HepG2 (cell line): ENCODE results near the gene RPRD2. TPM values are rescaled to one million over a fixed set of nuclear protein-coding genes. Genes with fewer than 3 reads are reported as not detected.
A peak's percentile ranks its signal among the peaks of the same experiment; 100 is the strongest.

Experiments
- ARNT2 ChIP-seq: sonication (generic); formaldehyde crosslinking; IDR thresholded peaks from 2 replicates; pipeline ENCODE4 v1.8.0; 2022; ENCODE audit warnings: mild to moderate bottlenecking, low read depth, missing genetic modification reagents, moderate library complexity
- DDIT3 ChIP-seq: sonication (generic); formaldehyde crosslinking; IDR thresholded peaks from 2 replicates; pipeline ENCODE4 v1.4.0; 2020; ENCODE audit warnings: mild to moderate bottlenecking, missing genetic modification reagents
- FOXA1 ChIP-seq, 2 experiments: fragments of 450-650 bp in 1 of 2; sonication (generic) in 1 of 2; formaldehyde crosslinking in 1 of 2; IDR thresholded peaks; 2 replicates each; pipeline versions ENCODE4 v1.4.0 to v1.6.1; 2016 to 2020; ENCODE audit warnings: missing genetic modification reagents in 1 of 2
- GFI1 ChIP-seq: sonication (generic); formaldehyde crosslinking; IDR thresholded peaks from 2 replicates; pipeline ENCODE4 v1.5.0; 2020; ENCODE audit warnings: missing genetic modification reagents, mild to moderate bottlenecking, borderline replicate concordance
- HOXA3 ChIP-seq: sonication (generic); formaldehyde crosslinking; IDR thresholded peaks from 2 replicates; pipeline ENCODE4 v1.5.0; 2020; ENCODE audit warnings: missing genetic modification reagents
- MIXL1 ChIP-seq: IDR thresholded peaks from 2 replicates; pipeline ENCODE4 v1.6.1; 2016
- NONO ChIP-seq, 2 experiments: fragments of 450-650 bp in 1 of 2; sonication (generic) in 1 of 2; formaldehyde crosslinking in 1 of 2; IDR thresholded peaks in 1 of 2; conservative IDR thresholded peaks in 1 of 2; 2 replicates each; pipeline versions ENCODE4 v1.6.1 to v1.8.0; 2017 to 2022; ENCODE audit warnings: mild to moderate bottlenecking in 1 of 2, missing genetic modification reagents in 1 of 2, moderate library complexity in 1 of 2
- PAWR ChIP-seq: sonication (generic); formaldehyde crosslinking; IDR thresholded peaks from 2 replicates; pipeline ENCODE4 v1.4.0; 2020; ENCODE audit warnings: missing genetic modification reagents, mild to moderate bottlenecking, borderline replicate concordance
- PBX3 ChIP-seq: sonication (generic); formaldehyde crosslinking; IDR thresholded peaks from 2 replicates; pipeline ENCODE4 v1.8.1; 2023; ENCODE audit warnings: missing genetic modification reagents, inconsistent platforms, borderline replicate concordance
- PPARG ChIP-seq: conservative IDR thresholded peaks from 2 replicates; pipeline ENCODE4 v1.6.1; 2016; ENCODE audit warnings: missing biosample characterization, missing genetic modification reagents
- SALL1 ChIP-seq: sonication (generic); formaldehyde crosslinking; IDR thresholded peaks from 2 replicates; pipeline ENCODE4 v1.8.0; 2022; ENCODE audit warnings: mild to moderate bottlenecking, missing genetic modification reagents
- STAG1 ChIP-seq: sonication (generic); formaldehyde crosslinking; IDR thresholded peaks from 2 replicates; pipeline ENCODE4 v1.4.0; 2020; ENCODE audit warnings: missing genetic modification reagents
- ZFX ChIP-seq: sonication (generic); formaldehyde crosslinking; IDR thresholded peaks from 2 replicates; pipeline ENCODE4 v1.4.0; 2020; ENCODE audit warnings: mild to moderate bottlenecking, low read depth, missing genetic modification reagents, moderate library complexity
- ZNF646 ChIP-seq: sonication (generic); formaldehyde crosslinking; IDR thresholded peaks from 2 replicates; pipeline ENCODE4 v1.9.0; 2021; ENCODE audit warnings: mild to moderate bottlenecking, missing genetic modification reagents
- polyA plus RNA-seq, 8 experiments: library from polyadenylated mRNA; depleted of rRNA in 3 of 8; stranded (reverse) in 7 of 8; unstranded in 1 of 8; fragments of >200 nt; fragmentation: Illumina TruSeq in 4 of 8; extraction: Trizol in 4 of 8; gene quantifications; 2 replicates each; pipeline versions ENCODE4 v1.2.1 to v1.2.3, GENCODE V29; 2011 to 2016; ENCODE audit warnings: low read depth in 4 of 8, missing spikeins in 1 of 8, mixed read lengths in 1 of 8; ENCODE audit not compliant: insufficient read depth in 1 of 8
- total RNA-seq, 5 experiments: library from RNA; depleted of rRNA; stranded (reverse); fragments of >200 nt; fragmentation: Illumina TruSeq; extraction: Trizol; gene quantifications; 2 replicates each; pipeline ENCODE4 v1.2.3, GENCODE V29; 2016; ENCODE audit warnings: low read depth in 1 of 5
- TF ChIP-seq, protein P1 (sequence below): sonication (generic); formaldehyde crosslinking; IDR thresholded peaks from 2 replicates; pipeline ENCODE4 v1.4.0; 2020; ENCODE audit warnings: mild to moderate bottlenecking, missing genetic modification reagents

RPRD2 gene
- total and polyA plus RNA-seq, 2 of the 13 experiments (the other 11 are each of a cell fraction or from before 2014, with no cell fraction given): 8.0 to 8.9 TPM

DNA sequence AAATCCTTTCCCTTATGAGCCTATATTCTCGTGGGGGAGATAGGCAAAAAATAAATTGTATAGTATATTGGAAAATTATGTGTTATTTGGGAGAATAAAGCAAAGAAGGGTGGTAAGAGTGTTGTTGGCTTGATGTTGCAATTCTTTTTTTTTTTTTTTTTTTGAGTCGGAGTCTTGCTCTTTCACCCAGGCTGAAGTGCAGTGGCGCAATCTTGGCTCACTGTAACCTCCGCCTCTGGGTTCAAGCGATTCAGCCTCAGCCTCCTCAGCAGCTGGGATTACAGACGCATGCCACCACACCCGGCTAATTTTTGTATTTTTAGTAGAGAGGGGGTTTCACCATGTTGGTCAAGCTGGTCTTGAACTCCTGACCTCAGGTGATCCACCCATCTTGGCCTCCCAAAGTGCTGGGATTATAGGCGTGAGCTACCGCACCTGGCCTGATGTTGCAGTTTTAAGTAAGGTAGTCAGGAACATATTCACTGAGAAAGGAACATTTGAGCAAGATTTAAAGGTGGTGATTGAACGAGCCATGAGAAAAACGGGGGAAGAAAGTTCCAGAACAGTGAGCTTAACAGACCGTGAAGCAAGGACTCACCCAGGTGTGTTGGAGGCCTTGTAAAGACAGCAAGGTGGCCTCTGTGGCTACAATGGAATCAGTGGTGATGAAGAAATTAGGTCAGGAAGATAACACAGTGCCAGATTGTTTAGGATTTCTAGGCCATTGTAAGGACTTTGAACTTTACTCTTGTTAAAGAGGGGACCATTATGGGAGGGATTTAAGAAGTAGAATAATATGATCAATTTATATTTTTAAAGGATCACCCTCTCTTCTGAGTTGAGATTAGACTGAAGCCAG lies 45.8 kb downstream of the RPRD2 start (continued):
- TF ChIP-seq HOXA3 (CRISPR knock-in tag): 0 out of 2 replicates have a peak, but pooled peaks have one; percentile 11
- no peak for TF ChIP-seq PBX3 (CRISPR knock-in tag)
- no peak for TF ChIP-seq STAG1
- no peak for TF ChIP-seq FOXA1 (IDR thresholded peaks at IDR 0.05)
- 0 out of 2 replicates have a peak, but pooled peaks have one; percentile 6 for TF ChIP-seq FOXA1 (CRISPR knock-in tag; IDR thresholded peaks at IDR 0.05)
- peak; percentile 21; the same call in 1 of the 2 replicates for TF ChIP-seq SALL1 (CRISPR knock-in tag)
- no peak for TF ChIP-seq PAWR (CRISPR knock-in tag)
- no peak for TF ChIP-seq ZNF646
- 0 out of 2 replicates have a peak, but pooled peaks have one; percentile 10 for TF ChIP-seq MIXL1 (CRISPR knock-in tag)
- TF ChIP-seq PPARG: peak; percentile 48
- TF ChIP-seq DDIT3: no peak
- TF ChIP-seq, protein P1, sequence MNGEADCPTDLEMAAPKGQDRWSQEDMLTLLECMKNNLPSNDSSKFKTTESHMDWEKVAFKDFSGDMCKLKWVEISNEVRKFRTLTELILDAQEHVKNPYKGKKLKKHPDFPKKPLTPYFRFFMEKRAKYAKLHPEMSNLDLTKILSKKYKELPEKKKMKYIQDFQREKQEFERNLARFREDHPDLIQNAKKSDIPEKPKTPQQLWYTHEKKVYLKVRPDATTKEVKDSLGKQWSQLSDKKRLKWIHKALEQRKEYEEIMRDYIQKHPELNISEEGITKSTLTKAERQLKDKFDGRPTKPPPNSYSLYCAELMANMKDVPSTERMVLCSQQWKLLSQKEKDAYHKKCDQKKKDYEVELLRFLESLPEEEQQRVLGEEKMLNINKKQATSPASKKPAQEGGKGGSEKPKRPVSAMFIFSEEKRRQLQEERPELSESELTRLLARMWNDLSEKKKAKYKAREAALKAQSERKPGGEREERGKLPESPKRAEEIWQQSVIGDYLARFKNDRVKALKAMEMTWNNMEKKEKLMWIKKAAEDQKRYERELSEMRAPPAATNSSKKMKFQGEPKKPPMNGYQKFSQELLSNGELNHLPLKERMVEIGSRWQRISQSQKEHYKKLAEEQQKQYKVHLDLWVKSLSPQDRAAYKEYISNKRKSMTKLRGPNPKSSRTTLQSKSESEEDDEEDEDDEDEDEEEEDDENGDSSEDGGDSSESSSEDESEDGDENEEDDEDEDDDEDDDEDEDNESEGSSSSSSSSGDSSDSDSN (CRISPR knock-in tag): 0 out of 2 replicates have a peak, but pooled peaks have one; percentile 23
- TF ChIP-seq NONO (IDR thresholded peaks at IDR 0.05): no peak
- TF ChIP-seq NONO (CRISPR knock-in tag; conservative IDR thresholded peaks at IDR 0.05): no peak
- TF ChIP-seq ZFX (CRISPR knock-in tag): 0 out of 2 replicates have a peak, but pooled peaks have one; percentile 17
- TF ChIP-seq GFI1: no peak
- TF ChIP-seq ARNT2 (CRISPR knock-in tag): no peak
